IMR-90 (cell line): Measurements from ENCODE around the gene OTUD4. TPM values are rescaled to one million over a fixed set of nuclear protein-coding genes. Genes with fewer than 3 reads are reported as not detected.

Source experiments
- ATAC-seq: fragments of 200-7000 bp; cut with Tn5 transposase; 2 replicates; pipeline ENCODE4 v1.9.1; 2020; ENCODE audit warnings: low read depth, mild to moderate bottlenecking, moderate library complexity
- BruUV-seq: library from RNA; stranded (reverse); fragments of 400-500 nt; replicated peaks from 2 replicates; lab custom pipeline; 2021; lab: Mats Ljungman, UMichigan
- CTCF ChIA-PET: fragments of 300-600 bp; formaldehyde crosslinking; extraction: SDS; loops from one replicate; lab custom pipeline; 2021; ENCODE audit warnings: antibody characterized with exemption; lab: Yijun Ruan, JAX
- POLR2A ChIA-PET: fragments of 300-600 bp; sonication (Branson Sonifier 250); formaldehyde crosslinking; loops from one replicate; lab custom pipeline; 2022; ENCODE audit warnings: antibody characterized with exemption; ENCODE audit not compliant: unreplicated experiment; lab: Charles Lee
- DNase-seq: peaks from one replicate; pipeline ENCODE4 v3.0.0; 2013
- H2AFZ ChIP-seq: replicated peaks from 2 replicates; pipeline ENCODE3; 2013; ENCODE audit warnings: low read length, mild to moderate bottlenecking; ENCODE audit not compliant: poor library complexity
- H2AK5ac ChIP-seq: 2 replicates; pipeline ENCODE4 v1.6.1; 2013; ENCODE audit warnings: low read depth, low read length, inconsistent platforms
- H2AK9ac ChIP-seq: replicated peaks from 2 replicates; pipeline ENCODE3; 2013; ENCODE audit warnings: mild to moderate bottlenecking, low read depth, low read length, moderate library complexity; ENCODE audit not compliant: poor library complexity
- H2BK120ac ChIP-seq: 2 replicates; pipeline ENCODE4 v1.6.1; 2013; ENCODE audit warnings: low read depth, low read length, inconsistent platforms
- H2BK15ac ChIP-seq: 3 replicates; pipeline ENCODE4 v1.6.1; 2013; ENCODE audit warnings: low read depth, low read length, inconsistent platforms
- H2BK20ac ChIP-seq: 2 replicates; pipeline ENCODE4 v1.6.1; 2013; ENCODE audit warnings: low read depth, mild to moderate bottlenecking, inconsistent platforms, low read length, moderate library complexity
- H2BK5ac ChIP-seq: 2 replicates; pipeline ENCODE4 v1.6.1; 2013; ENCODE audit warnings: mild to moderate bottlenecking, low read depth, low read length, inconsistent platforms; ENCODE audit not compliant: poor library complexity, severe bottlenecking
- H3K14ac ChIP-seq: replicated peaks from 2 replicates; pipeline ENCODE4 v1.6.1; 2013; ENCODE audit warnings: low read depth, low read length, inconsistent platforms
- H3K18ac ChIP-seq: 2 replicates; pipeline ENCODE4 v1.6.1; 2013; ENCODE audit warnings: low read depth, low read length, control low read depth
- H3K23ac ChIP-seq: 2 replicates; pipeline ENCODE4 v1.6.1; 2013; ENCODE audit warnings: low read depth, low read length, inconsistent platforms
- H3K27ac ChIP-seq: 2 replicates; pipeline ENCODE4 v1.5.1; 2013; ENCODE audit warnings: mild to moderate bottlenecking, control low read depth, low read length; ENCODE audit not compliant: insufficient read depth
- H3K27me3 ChIP-seq: 2 replicates; pipeline ENCODE4 v1.6.1; 2013; ENCODE audit warnings: low read length; ENCODE audit not compliant: control insufficient read depth, insufficient read depth
- H3K36me3 ChIP-seq: 2 replicates; pipeline ENCODE4 v1.6.1; 2013; ENCODE audit warnings: low read length, mixed read lengths; ENCODE audit not compliant: control insufficient read depth, insufficient read depth
- H3K4ac ChIP-seq: 2 replicates; pipeline ENCODE4 v1.6.1; 2013; ENCODE audit warnings: low read depth, low read length, inconsistent platforms
- H3K4me1 ChIP-seq: 2 replicates; pipeline ENCODE4 v1.6.1; 2013; ENCODE audit warnings: low read length, mixed read lengths; ENCODE audit not compliant: control insufficient read depth, insufficient read depth
- H3K4me2 ChIP-seq: 2 replicates; pipeline ENCODE4 v1.6.1; 2013; ENCODE audit warnings: low read depth, mild to moderate bottlenecking, control low read depth, low read length, moderate library complexity
- H3K4me3 ChIP-seq: 2 replicates; pipeline ENCODE4 v1.5.1; 2013; ENCODE audit warnings: low read depth, mild to moderate bottlenecking, control low read depth, low read length, moderate library complexity; ENCODE audit not compliant: insufficient read depth
- H3K56ac ChIP-seq: 2 replicates; pipeline ENCODE4 v1.6.1; 2013; ENCODE audit warnings: low read length, inconsistent platforms; ENCODE audit not compliant: insufficient read depth; ENCODE audit errors: extremely low read depth
- H3K79me1 ChIP-seq, 2 experiments: 2 replicates each; pipeline ENCODE4 v1.6.1; 2013; ENCODE audit warnings: low read length in 2 of 2, inconsistent platforms in 1 of 2, low read depth in 1 of 2
- H3K9ac ChIP-seq: 2 replicates; pipeline ENCODE4 v1.6.1; 2013; ENCODE audit warnings: low read depth, low read length, control low read depth
- H3K9me1 ChIP-seq: 2 replicates; pipeline ENCODE4 v1.6.1; 2013; ENCODE audit warnings: low read length, inconsistent platforms; ENCODE audit not compliant: insufficient read depth
- H3K9me3 ChIP-seq: 2 replicates; pipeline ENCODE4 v1.6.1; 2013; ENCODE audit warnings: low read length; ENCODE audit not compliant: control insufficient read depth, insufficient read depth
- H4K20me1 ChIP-seq: 2 replicates; pipeline ENCODE4 v1.6.1; 2013; ENCODE audit warnings: low read length, inconsistent platforms; ENCODE audit not compliant: insufficient read depth
- H4K5ac ChIP-seq: 2 replicates; pipeline ENCODE4 v1.6.1; 2013; ENCODE audit warnings: mild to moderate bottlenecking, low read depth, low read length, control low read depth
- H4K8ac ChIP-seq, 2 experiments: 2 replicates each; pipeline ENCODE4 v1.6.1; 2013; ENCODE audit warnings: low read depth in 2 of 2, low read length in 2 of 2, control low read depth in 1 of 2, inconsistent platforms in 1 of 2
- H4K91ac ChIP-seq: 2 replicates; pipeline ENCODE4 v1.6.1; 2013; ENCODE audit warnings: low read depth, low read length, inconsistent platforms; ENCODE audit not compliant: insufficient read depth
- BHLHE40 ChIP-seq: fragments of 150-350 bp; IDR thresholded peaks from 2 replicates; pipeline ENCODE4 v1.6.1; 2016; ENCODE audit warnings: mild to moderate bottlenecking, low read depth, low read length
- CEBPB ChIP-seq: IDR thresholded peaks from 2 replicates; pipeline ENCODE4 v1.6.1; 2012; ENCODE audit warnings: low read depth, low read length, improper control_type of control experiment
- CHD1 ChIP-seq: IDR thresholded peaks from 2 replicates; pipeline ENCODE4 v1.6.1; 2012; ENCODE audit warnings: low read depth, low read length, improper control_type of control experiment
- NFE2L2 ChIP-seq: fragments of 150-350 bp; IDR thresholded peaks from 2 replicates; pipeline ENCODE4 v1.6.1; 2016; ENCODE audit warnings: low read depth, mild to moderate bottlenecking, low read length
- RCOR1 ChIP-seq: IDR thresholded peaks from 2 replicates; pipeline ENCODE4 v1.6.1; 2012; ENCODE audit warnings: mild to moderate bottlenecking, low read length, improper control_type of control experiment; ENCODE audit not compliant: insufficient replicate concordance
- RFX5 ChIP-seq: IDR thresholded peaks from 2 replicates; pipeline ENCODE4 v1.8.0; 2012; ENCODE audit warnings: low read depth, mild to moderate bottlenecking, low read length, moderate library complexity
- SMC3 ChIP-seq: fragments of 150-350 bp; IDR thresholded peaks from 2 replicates; pipeline ENCODE4 v1.6.1; 2016; ENCODE audit warnings: low read depth, mild to moderate bottlenecking, antibody characterized with exemption, low read length, moderate library complexity
- WGBS, 2 experiments: methylation state at CpG; one replicate each; pipeline versions ENCODE4 v1.1.5 to v1.1.7; 2013; ENCODE audit warnings: missing lambda C conversion rate in 2 of 2; ENCODE audit not compliant: insufficient read length in 1 of 2; ENCODE audit errors: extremely low coverage in 2 of 2; 5-methylcytosine and 5-hydroxymethylcytosine counted together
- dilution Hi-C: fragments of 300-500 bp; cut with HindIII; formaldehyde crosslinking; loops from one replicate; pipeline ENCODE4 v1.14.3; 2018; ENCODE audit warnings: low sequenced_read_pairs; ENCODE audit not compliant: unreplicated experiment
- in situ Hi-C: fragments of 300-500 bp; cut with MboI; formaldehyde crosslinking; loops from 3 replicates; pipeline ENCODE4 v1.14.3; 2019; ENCODE audit warnings: low sequenced_read_pairs, inconsistent platforms, mixed read lengths
- intact Hi-C: fragments of 100-400 bp; cut with micrococcal nuclease; formaldehyde crosslinking; loops from 2 replicates; pipeline ENCODE4 v1.10.0; 2022
- polyA plus RNA-seq, 3 experiments: library from polyadenylated mRNA; depleted of rRNA; stranded (reverse); fragments of >200 nt; gene quantifications; 2 replicates each; pipeline ENCODE4 v1.2.3, GENCODE V29; 2012; ENCODE audit warnings: low replicate concordance in 1 of 3
- total RNA-seq: library from RNA; depleted of rRNA; stranded (reverse); fragments of >200 nt; gene quantifications from 2 replicates; pipeline ENCODE4 v1.2.3, GENCODE V29; 2012
- TF ChIP-seq, protein P1 (sequence below): conservative IDR thresholded peaks from 2 replicates; pipeline ENCODE4 v1.5.1; 2012; ENCODE audit warnings: mild to moderate bottlenecking, low read depth, low read length, improper control_type of control experiment

OTUD4 gene
- total and polyA plus RNA-seq, 2 of the 4 experiments (the other 2 are of a cell fraction) = 11.0 to 12.4 TPM

- no peak for ATAC-seq
- no TSS peak for BruUV-seq
These were observed 96.3 kb downstream of the OTUD4 start for GRCh38 chr4:145083891-145084605.

More at GRCh38 chr4:145083891-145084605, 96.3 kb downstream of the OTUD4 start:
- Histone ChIP-seq H4K8ac (no peak overlapping the region), H3K14ac (no peak overlapping the region), H3K4me2 (no peak overlapping the region), H3K9me1 (no peaks in the 10 kb centered on the region; the same call in 1 of the 2 replicates), H4K5ac (no peak overlapping the region), H2AK5ac (no peak overlapping the region), H3K79me1 (peaks cover 9 to 23% of the 10 kb centered on the region in 2 experiments; a peak in 3 of 4 replicates), H2BK120ac (no peak overlapping the region), H3K23ac (no peak overlapping the region), H3K18ac (no peak overlapping the region), H3K4me1 (no peaks in the 10 kb centered on the region; the same call in 1 of the 2 replicates), H2BK15ac (no peak overlapping the region), H3K27ac (no peak overlapping the region), H2AK9ac (no peak overlapping the region), H3K9me3 (no peaks in the 10 kb centered on the region), H2AFZ (no peak overlapping the region), H3K4me3 (no peak overlapping the region), H4K20me1 (no peaks in the 10 kb centered on the region), H3K36me3 (peaks cover 1% of the 10 kb centered on the region; the same call in 1 of the 2 replicates), H3K4ac (no peak overlapping the region), H3K56ac (no peak overlapping the region), H3K9ac (no peak overlapping the region), H4K91ac (no peak overlapping the region), H2BK20ac (no peak overlapping the region), H2BK5ac (no peak overlapping the region), H3K27me3 (no peaks in the 10 kb centered on the region)
- dilution Hi-C loops (no loop called here), intact Hi-C loops (no loop called here), in situ Hi-C loops (no loop called here)
- no CpG with 5 or more reads among the region's 1 CpG for WGBS, 2 experiments
- DNase-seq = peak; percentile 47
- no peak for TF ChIP-seq RFX5
- TF ChIP-seq, protein P1, sequence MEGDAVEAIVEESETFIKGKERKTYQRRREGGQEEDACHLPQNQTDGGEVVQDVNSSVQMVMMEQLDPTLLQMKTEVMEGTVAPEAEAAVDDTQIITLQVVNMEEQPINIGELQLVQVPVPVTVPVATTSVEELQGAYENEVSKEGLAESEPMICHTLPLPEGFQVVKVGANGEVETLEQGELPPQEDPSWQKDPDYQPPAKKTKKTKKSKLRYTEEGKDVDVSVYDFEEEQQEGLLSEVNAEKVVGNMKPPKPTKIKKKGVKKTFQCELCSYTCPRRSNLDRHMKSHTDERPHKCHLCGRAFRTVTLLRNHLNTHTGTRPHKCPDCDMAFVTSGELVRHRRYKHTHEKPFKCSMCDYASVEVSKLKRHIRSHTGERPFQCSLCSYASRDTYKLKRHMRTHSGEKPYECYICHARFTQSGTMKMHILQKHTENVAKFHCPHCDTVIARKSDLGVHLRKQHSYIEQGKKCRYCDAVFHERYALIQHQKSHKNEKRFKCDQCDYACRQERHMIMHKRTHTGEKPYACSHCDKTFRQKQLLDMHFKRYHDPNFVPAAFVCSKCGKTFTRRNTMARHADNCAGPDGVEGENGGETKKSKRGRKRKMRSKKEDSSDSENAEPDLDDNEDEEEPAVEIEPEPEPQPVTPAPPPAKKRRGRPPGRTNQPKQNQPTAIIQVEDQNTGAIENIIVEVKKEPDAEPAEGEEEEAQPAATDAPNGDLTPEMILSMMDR = no peak
- no peak for TF ChIP-seq CHD1
- no peak for TF ChIP-seq NFE2L2
- TF ChIP-seq BHLHE40 = peak; percentile 38; the same call in 1 of the 2 replicates
- peak; percentile 72; the same call in 1 of the 2 replicates for TF ChIP-seq CEBPB
- TF ChIP-seq RCOR1 = no peak
- TF ChIP-seq SMC3 = no peak
- ChIA-PET CTCF (no interaction called here), POLR2A (no interaction called here)
